BJ (cell line): ENCODE data around the gene CCDC142. TPM values are rescaled to one million over a fixed set of nuclear protein-coding genes. Genes with fewer than 3 reads are reported as not detected.

ENCODE experiments used
- CTCF ChIA-PET: fragments of 350-600 bp; formaldehyde crosslinking; extraction: SDS; loops from one replicate; lab custom pipeline; 2021; ENCODE audit warnings: antibody characterized with exemption, inconsistent platforms; lab: Yijun Ruan, JAX
- POLR2A ChIA-PET: fragments of 300-600 bp; sonication (Branson Sonifier 250); formaldehyde crosslinking; extraction: SDS; loops from one replicate; lab custom pipeline; 2021; ENCODE audit warnings: antibody characterized with exemption; lab: Charles Lee
- DNase-seq: peaks from one replicate; pipeline ENCODE4 v3.0.0-alpha.2; 2011; ENCODE audit warnings: low read depth
- H3K27me3 ChIP-seq: 2 replicates; pipeline ENCODE4 v1.6.0; 2011; ENCODE audit warnings: low read length; ENCODE audit not compliant: control insufficient read depth, insufficient read depth
- H3K36me3 ChIP-seq: 2 replicates; pipeline ENCODE4 v1.5.1; 2011; ENCODE audit warnings: low read length; ENCODE audit not compliant: control insufficient read depth, insufficient read depth
- H3K4me3 ChIP-seq: 2 replicates; pipeline ENCODE4 v1.5.1; 2011; ENCODE audit warnings: low read depth, mild to moderate bottlenecking, control low read depth, low read length
- CTCF ChIP-seq: IDR thresholded peaks from 2 replicates; pipeline ENCODE4 v1.5.1; 2011; ENCODE audit warnings: low read depth, mild to moderate bottlenecking, control low read depth, inconsistent platforms, low read length, moderate library complexity; ENCODE audit not compliant: insufficient read depth
- polyA plus RNA-seq: library from polyadenylated mRNA; depleted of rRNA; stranded (reverse); fragments of >200 nt; gene quantifications from 2 replicates; pipeline ENCODE4 v1.2.3, GENCODE V29; 2011

The CCDC142 gene
- polyA plus RNA-seq, 1 experiment: 6.2 TPM

DNA sequence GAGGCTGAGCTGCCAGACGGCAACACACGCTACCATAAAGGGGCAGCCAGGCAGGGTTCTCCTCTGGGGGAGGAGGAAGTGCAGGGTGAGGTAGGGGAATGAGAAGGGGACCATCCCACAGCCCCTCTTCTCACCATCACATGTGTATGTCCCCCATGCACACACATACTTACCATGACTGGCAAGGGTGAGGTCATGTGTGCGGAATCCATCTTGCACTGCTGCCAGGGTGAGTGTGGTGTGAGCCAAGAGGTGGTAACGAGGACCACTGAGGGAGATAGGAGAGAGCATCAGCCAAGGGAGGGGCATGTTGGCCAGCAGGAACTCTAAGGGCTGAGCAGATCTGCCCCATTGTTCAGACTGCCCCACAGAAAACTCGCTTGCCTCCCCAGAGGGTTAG lies 54.1 kb downstream of the CCDC142 start:
- TF ChIP-seq CTCF: no peak
- DNase-seq: no peak
- H3K36me3 ChIP-seq: peaks cover 29% of the 10 kb centered on the region
- ChIA-PET CTCF (interaction anchor here (0.8 to 1.2 kb wide), 3 partner anchors 9 to 94 kb away, joined by 3 read pairs; no protein-coding TSS in a partner anchor), POLR2A (no interaction called here)
- H3K4me3 ChIP-seq: no peak overlapping the region
- no peaks in the 10 kb centered on the region for H3K27me3 ChIP-seq

DNA sequence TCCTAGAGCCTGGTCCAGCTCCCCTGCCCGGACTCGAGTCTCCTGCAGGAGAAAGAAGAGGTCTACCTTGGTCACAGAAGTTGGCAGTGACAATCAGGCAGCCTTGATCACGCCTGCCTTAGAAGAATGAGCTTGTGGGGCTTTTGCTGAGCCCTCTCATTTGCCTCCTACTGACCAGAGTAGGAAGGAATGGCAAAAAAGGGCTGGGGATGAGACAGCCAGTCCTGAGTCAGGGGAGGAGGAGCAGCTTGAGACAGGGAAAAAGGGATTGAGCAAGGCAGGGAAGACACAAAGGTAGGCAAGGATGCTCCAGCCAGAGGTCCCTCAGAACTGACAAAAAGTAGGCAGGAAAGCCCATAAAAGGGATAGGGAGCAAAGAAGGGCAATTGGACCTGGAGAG lies 55.2 kb downstream of the CCDC142 start:
- Histone ChIP-seq H3K4me3 (no peak overlapping the region), H3K27me3 (no peaks in the 10 kb centered on the region), H3K36me3 (peaks cover 29% of the 10 kb centered on the region)
- ChIA-PET CTCF (interaction anchor here (0.9 to 1.1 kb wide), 2 partner anchors 12 to 13 kb away, joined by 3 read pairs; no protein-coding TSS in a partner anchor), POLR2A (no interaction called here)
- no peak for TF ChIP-seq CTCF
- no peak for DNase-seq

DNA sequence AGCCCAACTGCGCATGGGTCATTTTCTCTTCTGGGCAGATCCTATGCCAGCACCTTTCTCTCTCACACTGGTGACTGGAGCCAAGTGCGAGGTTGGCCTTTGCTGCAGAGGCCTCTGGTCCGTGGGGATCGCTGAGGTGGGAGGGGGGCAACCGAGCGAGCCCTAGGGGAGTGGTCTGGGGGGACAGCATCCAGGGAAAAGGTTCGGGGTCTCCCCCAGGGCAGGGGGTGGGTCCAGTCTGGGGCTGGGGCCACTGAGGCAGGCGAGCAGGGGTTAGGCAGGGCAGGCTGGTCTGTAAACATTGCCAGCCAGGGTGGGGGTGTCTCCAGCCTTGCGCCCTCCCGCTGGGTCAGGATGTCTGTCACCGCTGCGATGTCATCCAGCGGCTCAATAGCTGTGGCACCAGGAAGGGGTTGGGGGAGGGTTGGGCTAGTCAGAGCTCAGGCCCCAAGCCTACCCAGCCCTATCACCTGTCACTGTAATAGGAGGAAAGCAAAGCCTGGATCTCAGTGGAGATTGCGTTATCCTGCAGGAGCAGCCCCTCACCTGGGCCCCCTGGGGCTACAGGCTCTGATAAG lies 56.5 kb downstream of the CCDC142 start:
- Histone ChIP-seq H3K4me3 (no peak overlapping the region), H3K36me3 (peaks cover 24% of the 10 kb centered on the region), H3K27me3 (no peaks in the 10 kb centered on the region)
- ChIA-PET POLR2A (no interaction called here), CTCF (no interaction called here)
- TF ChIP-seq CTCF: no peak
- no peak for DNase-seq

- no peak for DNase-seq
- Histone ChIP-seq H3K36me3 (peaks cover 24% of the 10 kb centered on the region), H3K4me3 (no peak overlapping the region), H3K27me3 (no peaks in the 10 kb centered on the region)
- no peak for TF ChIP-seq CTCF
- CTCF ChIA-PET: no interaction called here
- POLR2A ChIA-PET: no interaction called here
These were observed 57.3 kb downstream of the CCDC142 start for GRCh38 chr2:74425523-74425922.

DNA sequence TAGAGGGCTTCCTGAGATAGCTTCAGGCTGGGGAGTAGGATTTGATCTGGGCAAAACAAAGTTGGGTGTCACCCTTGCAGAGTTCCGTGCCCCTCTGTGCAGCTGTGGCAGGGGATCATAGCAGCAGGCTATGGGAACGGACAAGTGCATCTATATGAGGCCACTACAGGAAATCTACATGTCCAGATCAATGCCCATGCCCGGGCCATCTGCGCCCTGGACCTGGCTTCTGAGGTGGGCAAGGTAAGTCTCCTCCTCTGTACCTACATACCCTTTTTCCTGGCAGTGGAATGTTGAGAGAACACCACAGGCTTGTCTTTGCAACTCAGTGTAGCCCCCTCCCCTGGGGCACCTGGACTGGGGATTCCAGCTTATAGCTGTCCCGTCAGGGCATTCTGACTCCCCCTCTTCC lies 57.8 kb downstream of the CCDC142 start:
- ChIA-PET CTCF (interaction anchor here (0.7 kb wide), 1 partner anchor 90 kb away, joined by 4 read pairs; no protein-coding TSS in a partner anchor), POLR2A (no interaction called here)
- DNase-seq: no peak
- Histone ChIP-seq H3K36me3 (peaks cover 23% of the 10 kb centered on the region), H3K27me3 (no peaks in the 10 kb centered on the region), H3K4me3 (no peak overlapping the region)
- no peak for TF ChIP-seq CTCF
